ENCODE results near the gene TANC1. TPM values are rescaled to one million over a fixed set of nuclear protein-coding genes. Genes with fewer than 3 reads are reported as not detected.

The TANC1 gene
- total RNA-seq, 1 experiment from 2014 or later: 14.9 TPM

- DNase-seq (ENCODE audit: extremely low read depth, low read depth): no peak
These were observed 139.9 kb downstream of the TANC1 start for GRCh38 chr2:159108181-159108893.

DNA sequence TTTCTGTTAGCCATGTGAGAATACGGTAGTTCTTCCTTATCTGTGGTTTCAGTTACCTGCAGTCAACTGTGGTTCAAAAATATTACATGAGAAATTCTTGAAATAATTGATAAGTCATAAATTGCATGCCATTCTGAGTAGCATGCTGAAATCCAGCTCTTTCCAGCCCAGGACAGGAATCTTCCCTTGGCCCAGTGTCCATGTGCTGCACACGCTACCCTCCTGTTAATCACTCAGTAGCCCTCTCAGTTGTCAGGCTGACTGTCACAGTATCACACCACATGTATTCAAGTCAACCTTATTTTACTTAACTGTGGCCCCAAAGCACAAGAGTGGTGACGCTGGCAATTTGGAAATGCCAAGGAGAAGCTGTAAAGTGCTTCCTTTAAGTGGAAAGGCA lies 141.1 kb downstream of the TANC1 start:
- no peak for DNase-seq (ENCODE audit: extremely low read depth, low read depth)

DNA sequence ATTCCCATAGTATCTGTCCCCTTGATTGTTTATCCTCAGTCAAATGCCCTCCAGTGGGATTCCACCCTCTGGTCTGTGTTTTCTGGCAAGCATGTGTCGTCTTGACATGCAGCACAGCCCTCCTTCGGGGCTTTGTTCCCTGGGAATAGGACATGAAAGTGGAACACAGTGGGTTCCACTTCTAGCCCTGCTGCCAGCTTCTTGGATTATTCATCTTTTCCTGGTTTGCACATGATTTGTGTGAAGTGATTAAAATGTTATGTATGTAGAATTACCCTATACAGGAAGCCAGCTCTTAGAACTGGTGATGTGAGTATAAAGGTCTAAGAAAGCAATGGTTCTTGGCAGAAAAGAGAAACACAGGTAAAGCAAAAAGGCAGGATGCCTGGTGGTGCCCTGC lies 142.3 kb downstream of the TANC1 start:
- no peak for DNase-seq (ENCODE audit: extremely low read depth, low read depth)

DNA sequence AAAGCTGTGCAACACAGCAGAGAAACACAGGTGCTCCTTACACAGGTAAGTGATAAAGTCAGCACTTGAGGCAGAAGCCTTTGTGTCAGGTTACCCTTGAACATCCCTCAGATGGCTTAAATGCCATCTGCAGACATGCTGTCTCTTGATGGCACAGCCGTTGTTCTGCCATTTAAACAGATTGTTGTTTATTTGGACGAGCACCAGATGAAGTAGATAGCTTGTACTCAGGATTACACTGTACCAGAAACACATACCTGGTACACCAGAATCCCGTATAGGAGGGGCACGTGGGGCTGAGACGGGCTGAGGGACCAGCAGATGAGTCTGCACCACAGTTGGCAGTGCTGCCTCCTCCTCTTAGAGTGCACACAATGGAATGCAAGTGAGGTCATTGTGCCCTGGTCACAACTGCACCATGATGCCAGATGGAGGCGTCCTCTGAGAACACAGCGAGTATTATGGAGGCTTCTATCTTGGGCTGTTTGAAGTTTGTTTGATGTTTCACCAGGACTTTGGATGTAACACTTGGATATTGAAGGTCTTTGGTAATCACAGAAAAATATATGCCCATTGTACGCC lies 143.0 kb downstream of the TANC1 start:
- DNase-seq (ENCODE audit: extremely low read depth, low read depth): no peak

GRCh38 chr2:159114835-159115234 lies 146.4 kb downstream of the TANC1 start:
- no peak for DNase-seq (ENCODE audit: extremely low read depth, low read depth)

- DNase-seq (ENCODE audit: extremely low read depth, low read depth): no peak
These were observed 148.5 kb downstream of the TANC1 start for GRCh38 chr2:159116922-159117321.

DNA sequence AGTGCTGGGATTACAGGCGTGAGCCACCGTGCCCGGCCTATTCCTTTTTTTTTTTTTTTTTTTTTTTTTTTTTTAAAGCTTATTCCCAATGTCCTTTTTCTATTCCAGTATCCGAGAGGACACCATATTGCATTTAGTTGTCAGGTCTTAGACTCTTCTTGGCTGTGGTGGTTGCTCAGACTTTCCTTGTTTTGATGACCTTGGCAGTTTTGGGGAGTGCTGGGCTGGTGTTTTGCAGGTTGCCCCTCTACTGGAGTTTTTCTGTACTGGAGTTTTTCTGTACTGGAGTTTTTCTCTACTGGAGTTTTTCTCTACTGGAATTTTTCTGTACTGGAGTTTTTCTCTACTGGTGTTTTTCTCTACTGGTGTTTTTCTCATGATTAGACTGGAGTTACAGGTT lies 149.2 kb downstream of the TANC1 start:
- no peak for DNase-seq (ENCODE audit: extremely low read depth, low read depth)

- peak; percentile 85 for DNase-seq (ENCODE audit: extremely low read depth, low read depth)
These were observed 149.8 kb downstream of the TANC1 start for GRCh38 chr2:159118115-159118858.

DNA sequence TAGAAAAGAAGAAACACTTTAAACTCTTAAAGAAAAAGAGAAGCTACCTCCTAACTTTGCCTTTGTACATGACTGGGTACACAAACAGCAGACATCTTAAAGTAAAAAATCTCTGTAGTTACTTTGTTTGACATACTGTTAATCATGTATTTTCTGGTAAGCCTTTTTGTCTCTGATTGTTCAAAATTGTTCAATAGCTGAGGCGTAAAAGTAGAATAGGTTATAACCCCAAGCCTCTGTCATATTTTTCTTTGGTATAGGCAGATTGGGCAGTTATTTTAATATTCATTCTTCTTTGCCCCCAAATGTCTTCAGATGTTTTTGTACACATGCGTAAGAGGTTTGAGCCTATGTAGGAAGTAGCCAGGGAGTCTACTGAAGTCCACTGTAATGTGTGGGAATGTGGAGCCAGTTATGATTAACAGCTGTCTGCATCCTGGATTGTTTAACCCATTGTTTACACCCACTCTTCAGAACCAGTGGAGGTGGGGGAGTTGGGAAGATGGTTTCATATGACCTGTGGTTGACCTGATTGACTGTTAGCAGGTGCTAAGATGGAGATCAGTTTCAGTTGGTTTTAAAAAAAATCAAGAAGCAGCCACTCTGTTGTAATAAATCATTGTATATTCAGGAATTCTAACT lies 150.5 kb downstream of the TANC1 start:
- no peak for DNase-seq (ENCODE audit: extremely low read depth, low read depth)

DNA sequence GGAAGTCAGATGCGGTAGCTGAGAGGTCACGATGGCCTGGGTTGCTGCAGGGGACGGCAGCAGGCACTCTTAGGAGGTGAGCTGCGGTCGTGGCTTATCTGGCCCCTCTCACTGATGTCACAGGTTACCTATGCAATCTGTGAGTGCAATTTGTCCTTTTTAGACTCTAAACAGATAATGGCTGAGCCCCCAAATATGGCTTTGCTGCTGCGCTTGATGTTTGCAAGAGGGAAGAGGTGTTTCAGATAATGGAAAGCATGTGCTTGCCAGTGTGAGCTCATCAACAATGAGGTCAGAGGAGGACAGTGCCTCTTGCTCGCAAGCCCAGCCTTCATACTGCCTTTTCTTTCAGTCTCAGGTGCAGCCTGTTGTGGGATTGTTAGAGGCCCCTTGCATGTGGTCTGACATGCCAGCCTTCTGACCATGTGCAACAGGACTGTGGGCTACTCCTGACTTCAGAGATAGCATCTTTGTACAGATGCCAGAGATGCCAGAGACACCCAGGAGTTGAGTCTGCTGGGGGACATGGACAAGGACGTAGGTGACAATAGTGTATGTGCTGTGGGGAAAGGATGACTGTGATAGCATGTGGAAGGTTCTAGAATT lies 151.3 kb downstream of the TANC1 start:
- DNase-seq (ENCODE audit: extremely low read depth, low read depth): no peak

- no peak for DNase-seq (ENCODE audit: extremely low read depth, low read depth)
These were observed 155.3 kb downstream of the TANC1 start for GRCh38 chr2:159123786-159124185.

- DNase-seq (ENCODE audit: extremely low read depth, low read depth): no peak
These were observed 156.0 kb downstream of the TANC1 start for GRCh38 chr2:159124441-159124911.

DNA sequence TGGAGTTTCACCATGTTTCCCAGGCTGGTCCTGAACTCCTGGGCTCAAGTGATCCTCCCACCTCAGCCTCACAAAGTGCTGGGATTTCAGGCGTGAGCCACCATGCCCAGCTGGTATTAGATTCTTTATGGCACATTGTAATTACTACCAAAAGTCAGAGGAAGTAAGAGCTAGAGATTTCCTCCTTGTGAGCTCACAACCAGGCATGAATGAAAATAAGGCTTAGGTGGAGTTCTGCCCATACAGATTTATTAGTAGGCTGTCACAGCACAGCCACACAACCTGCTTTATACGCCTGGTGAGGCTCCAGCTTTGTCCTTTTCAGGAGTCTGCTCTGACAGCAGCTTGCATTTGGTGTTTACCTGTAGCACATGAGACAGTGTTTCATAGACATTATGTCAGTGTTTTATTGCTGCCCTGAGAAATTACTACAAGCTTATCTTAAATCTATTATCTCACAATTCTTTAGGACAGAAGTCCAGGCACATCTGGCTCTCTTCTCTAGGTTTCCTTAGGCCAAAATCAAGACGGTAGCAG lies 156.6 kb downstream of the TANC1 start:
- no peak for DNase-seq (ENCODE audit: extremely low read depth, low read depth)

DNA sequence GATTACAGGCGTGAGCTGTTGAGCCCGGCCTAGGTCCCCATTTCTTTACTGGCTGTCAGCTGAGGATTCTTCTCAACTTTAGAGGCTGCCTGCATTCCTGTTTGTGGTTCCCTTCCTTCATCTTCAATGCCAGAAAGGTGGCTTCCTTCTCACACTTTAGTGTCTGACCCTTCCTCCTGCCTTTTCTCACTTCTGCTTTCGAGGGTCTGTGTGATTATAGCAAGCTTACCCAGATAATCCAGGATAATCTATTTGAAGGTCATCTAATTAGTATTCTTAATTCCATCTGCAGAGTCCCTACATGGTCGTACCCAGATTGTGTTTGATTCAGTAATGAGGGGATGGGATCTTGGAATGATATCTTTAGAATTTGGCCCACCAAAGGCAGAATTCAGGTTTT lies 157.4 kb downstream of the TANC1 start:
- DNase-seq (ENCODE audit: extremely low read depth, low read depth): no peak

DNA sequence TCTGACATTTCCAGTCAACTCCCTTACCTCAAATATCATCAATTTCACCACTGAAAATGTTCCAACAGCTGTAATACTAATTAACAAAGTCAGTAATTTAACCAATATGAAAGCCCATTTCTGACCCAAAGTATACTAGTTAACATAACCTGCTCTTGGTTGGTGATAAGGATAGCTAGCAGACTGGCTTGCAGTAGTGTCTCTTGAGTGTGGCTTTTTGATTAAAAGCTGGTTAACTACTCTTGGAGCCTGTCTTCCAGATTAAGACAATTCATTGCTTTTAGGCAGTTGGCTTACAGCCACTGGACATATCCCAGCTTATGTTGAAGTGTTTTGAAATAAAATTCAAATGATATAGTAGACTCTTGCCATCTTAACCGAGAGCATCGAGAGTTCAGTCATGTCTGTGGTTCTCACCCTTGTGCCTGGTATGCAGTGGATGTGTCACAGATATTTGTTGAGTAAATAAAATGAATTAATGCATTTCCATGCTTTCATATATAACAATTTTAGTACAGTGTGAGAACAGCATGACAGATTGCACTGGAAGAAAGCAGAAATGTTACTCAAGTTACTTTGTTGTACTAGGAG lies 158.1 kb downstream of the TANC1 start:
- no peak for DNase-seq (ENCODE audit: extremely low read depth, low read depth)

- DNase-seq (ENCODE audit: extremely low read depth, low read depth): no peak
These were observed 159.8 kb downstream of the TANC1 start for GRCh38 chr2:159128191-159128590.

- DNase-seq (ENCODE audit: extremely low read depth, low read depth): no peak
These were observed 160.8 kb downstream of the TANC1 start for GRCh38 chr2:159129269-159129668.

DNA sequence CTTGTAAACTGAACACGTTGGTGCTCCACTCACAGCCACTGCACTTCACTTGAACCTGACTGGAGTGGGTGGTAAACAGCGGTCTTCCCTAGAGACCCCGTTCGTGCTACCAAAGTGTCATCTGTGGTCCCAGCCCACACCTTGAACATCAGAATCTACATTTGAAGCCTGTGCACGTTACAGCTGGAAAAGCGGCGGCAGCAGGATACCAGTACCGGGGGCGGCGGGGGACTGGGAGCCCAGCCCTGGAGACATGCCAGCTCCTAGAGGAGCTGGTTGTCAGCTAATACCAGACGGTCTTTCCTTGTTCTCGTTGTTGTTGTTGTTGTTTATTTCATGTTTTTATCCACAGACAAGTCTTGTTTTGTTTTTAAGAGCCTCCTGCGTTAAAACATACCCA lies 161.4 kb downstream of the TANC1 start:
- no peak for DNase-seq (ENCODE audit: extremely low read depth, low read depth)

- DNase-seq (ENCODE audit: extremely low read depth, low read depth): no peak
These were observed 161.9 kb downstream of the TANC1 start for GRCh38 chr2:159130302-159130701.

- no peak for DNase-seq (ENCODE audit: extremely low read depth, low read depth)
These were observed 162.9 kb downstream of the TANC1 start for GRCh38 chr2:159131267-159131913.

Data from NCI-H460 (cell line).